HFFc6 (cell line): ENCODE data around the gene PITPNM1. TPM values are rescaled to one million over a fixed set of nuclear protein-coding genes. Genes with fewer than 3 reads are reported as not detected.

Experiments
- DNase-seq: peaks from one replicate; pipeline ENCODE4 v3.0.0-alpha.2; 2018
- H3K27ac Mint-ChIP-seq: 2 replicates; pipeline ENCODE4 v1.8.0; 2020; ENCODE audit warnings: mild to moderate bottlenecking, mixed read lengths
- H3K27me3 Mint-ChIP-seq: 2 replicates; pipeline ENCODE4 v1.8.0; 2021; ENCODE audit warnings: mild to moderate bottlenecking, moderate library complexity, mixed read lengths; ENCODE audit not compliant: insufficient read depth
- H3K36me3 Mint-ChIP-seq: 2 replicates; pipeline ENCODE4 v1.8.0; 2021; ENCODE audit warnings: low read depth, mixed read lengths
- H3K4me1 Mint-ChIP-seq: 2 replicates; pipeline ENCODE4 v1.8.0; 2020; ENCODE audit warnings: low read depth, mixed read lengths
- H3K4me3 Mint-ChIP-seq: 2 replicates; pipeline ENCODE4 v1.8.0; 2020; ENCODE audit warnings: mild to moderate bottlenecking, moderate library complexity, mixed read lengths
- H3K9me3 Mint-ChIP-seq: 2 replicates; pipeline ENCODE4 v1.8.0; 2020; ENCODE audit warnings: mild to moderate bottlenecking, mixed read lengths
- total RNA-seq, 6 experiments: library from RNA; stranded (reverse); fragmentation: NEBNext Ultra II Directional; extraction: Animal tissue kit (Norgen Biotek cat#: 25700); gene quantifications; 2 replicates in 1 of 6; 3 replicates in 5 of 6; pipeline ENCODE4 v1.2.3, GENCODE V29; 2021
- TF ChIP-seq, protein P1 (sequence below): fragments of 200-600 bp; sonication (generic); IDR thresholded peaks from 2 replicates; pipeline ENCODE4 v1.5.0; 2021; ENCODE audit warnings: antibody characterized with exemption, mild to moderate bottlenecking

PITPNM1 gene
- total RNA-seq, 6 experiments from 2014 or later, result 19.6 to 30.3 (median 23.5) TPM

DNA sequence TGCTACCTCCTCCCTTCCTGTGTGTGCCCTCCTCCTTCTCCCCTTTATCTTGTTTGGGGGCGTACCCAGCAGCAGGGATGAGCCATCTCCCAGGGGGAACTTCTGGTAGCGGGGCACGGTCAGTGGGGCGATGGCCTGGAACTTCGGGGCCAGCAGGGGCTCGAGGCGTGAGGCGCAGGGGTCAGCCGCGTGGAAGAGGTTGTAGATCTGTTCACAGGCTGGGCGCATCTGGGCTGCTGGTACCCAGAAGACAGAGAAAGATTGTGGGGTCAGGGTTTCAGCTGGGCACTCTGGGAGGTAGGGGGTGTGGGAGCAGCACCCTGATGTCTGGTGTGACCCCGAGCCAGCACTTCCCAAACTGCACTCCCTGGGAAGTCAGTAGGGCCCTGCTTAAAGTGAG is 9.1 kb downstream of the PITPNM1 start:
- TF ChIP-seq, protein P1, sequence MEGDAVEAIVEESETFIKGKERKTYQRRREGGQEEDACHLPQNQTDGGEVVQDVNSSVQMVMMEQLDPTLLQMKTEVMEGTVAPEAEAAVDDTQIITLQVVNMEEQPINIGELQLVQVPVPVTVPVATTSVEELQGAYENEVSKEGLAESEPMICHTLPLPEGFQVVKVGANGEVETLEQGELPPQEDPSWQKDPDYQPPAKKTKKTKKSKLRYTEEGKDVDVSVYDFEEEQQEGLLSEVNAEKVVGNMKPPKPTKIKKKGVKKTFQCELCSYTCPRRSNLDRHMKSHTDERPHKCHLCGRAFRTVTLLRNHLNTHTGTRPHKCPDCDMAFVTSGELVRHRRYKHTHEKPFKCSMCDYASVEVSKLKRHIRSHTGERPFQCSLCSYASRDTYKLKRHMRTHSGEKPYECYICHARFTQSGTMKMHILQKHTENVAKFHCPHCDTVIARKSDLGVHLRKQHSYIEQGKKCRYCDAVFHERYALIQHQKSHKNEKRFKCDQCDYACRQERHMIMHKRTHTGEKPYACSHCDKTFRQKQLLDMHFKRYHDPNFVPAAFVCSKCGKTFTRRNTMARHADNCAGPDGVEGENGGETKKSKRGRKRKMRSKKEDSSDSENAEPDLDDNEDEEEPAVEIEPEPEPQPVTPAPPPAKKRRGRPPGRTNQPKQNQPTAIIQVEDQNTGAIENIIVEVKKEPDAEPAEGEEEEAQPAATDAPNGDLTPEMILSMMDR, result no peak
- no peaks in the 10 kb centered on the region for H3K9me3 Mint-ChIP-seq
- H3K36me3 Mint-ChIP-seq, result peaks cover 7% of the 10 kb centered on the region
- no peak overlapping the region for H3K27ac Mint-ChIP-seq
- H3K4me3 Mint-ChIP-seq, result no peak overlapping the region
- H3K27me3 Mint-ChIP-seq, result no peaks in the 10 kb centered on the region
- DNase-seq, result no peak
- H3K4me1 Mint-ChIP-seq, result peaks cover 6% of the 10 kb centered on the region; the same call in 1 of the 2 replicates

DNA sequence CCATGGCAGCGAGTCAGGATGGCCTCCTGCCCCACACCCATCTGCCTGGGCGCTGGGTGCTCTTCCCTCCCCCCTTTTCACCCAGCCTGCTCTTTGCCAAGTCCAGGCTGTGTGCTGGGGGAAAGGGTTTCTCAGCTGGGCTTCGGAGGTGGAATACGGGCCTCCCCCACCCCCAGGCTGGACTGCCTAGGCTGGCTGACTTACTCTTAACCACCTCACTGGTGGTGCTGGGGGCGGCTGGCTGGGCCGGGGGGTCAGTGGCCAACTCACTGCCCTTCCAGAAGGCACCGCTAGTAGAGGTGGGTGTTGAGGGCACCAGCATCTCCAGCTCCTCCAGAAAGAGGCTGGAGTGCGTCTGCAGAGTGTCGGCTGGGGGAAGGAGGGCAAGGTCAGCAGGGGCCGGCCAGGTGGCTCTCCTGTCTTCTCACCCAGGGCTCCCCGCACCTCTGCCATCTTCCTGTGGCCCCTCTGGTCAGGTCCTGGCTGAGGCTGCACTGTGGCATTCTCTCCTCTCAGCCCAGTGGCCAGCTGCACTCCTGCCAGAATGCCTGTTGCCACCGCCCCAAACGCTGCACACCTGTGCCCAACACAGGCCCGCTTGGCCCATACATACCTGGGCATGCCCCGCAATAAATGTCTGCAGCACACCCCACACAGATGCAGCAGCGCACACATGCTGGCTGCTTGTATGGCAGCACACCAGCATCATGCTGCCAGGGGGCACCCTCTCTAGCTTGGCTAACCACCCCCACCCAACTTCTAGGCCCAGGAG is 9.7 kb downstream of the PITPNM1 start:
- H3K27me3 Mint-ChIP-seq, result no peaks in the 10 kb centered on the region
- DNase-seq, result no peak
- no peak overlapping the region for H3K27ac Mint-ChIP-seq
- H3K4me3 Mint-ChIP-seq, result no peak overlapping the region
- TF ChIP-seq, protein P1, result no peak
- H3K9me3 Mint-ChIP-seq, result no peaks in the 10 kb centered on the region
- H3K4me1 Mint-ChIP-seq, result no peaks in the 10 kb centered on the region
- H3K36me3 Mint-ChIP-seq, result no peaks in the 10 kb centered on the region

DNA sequence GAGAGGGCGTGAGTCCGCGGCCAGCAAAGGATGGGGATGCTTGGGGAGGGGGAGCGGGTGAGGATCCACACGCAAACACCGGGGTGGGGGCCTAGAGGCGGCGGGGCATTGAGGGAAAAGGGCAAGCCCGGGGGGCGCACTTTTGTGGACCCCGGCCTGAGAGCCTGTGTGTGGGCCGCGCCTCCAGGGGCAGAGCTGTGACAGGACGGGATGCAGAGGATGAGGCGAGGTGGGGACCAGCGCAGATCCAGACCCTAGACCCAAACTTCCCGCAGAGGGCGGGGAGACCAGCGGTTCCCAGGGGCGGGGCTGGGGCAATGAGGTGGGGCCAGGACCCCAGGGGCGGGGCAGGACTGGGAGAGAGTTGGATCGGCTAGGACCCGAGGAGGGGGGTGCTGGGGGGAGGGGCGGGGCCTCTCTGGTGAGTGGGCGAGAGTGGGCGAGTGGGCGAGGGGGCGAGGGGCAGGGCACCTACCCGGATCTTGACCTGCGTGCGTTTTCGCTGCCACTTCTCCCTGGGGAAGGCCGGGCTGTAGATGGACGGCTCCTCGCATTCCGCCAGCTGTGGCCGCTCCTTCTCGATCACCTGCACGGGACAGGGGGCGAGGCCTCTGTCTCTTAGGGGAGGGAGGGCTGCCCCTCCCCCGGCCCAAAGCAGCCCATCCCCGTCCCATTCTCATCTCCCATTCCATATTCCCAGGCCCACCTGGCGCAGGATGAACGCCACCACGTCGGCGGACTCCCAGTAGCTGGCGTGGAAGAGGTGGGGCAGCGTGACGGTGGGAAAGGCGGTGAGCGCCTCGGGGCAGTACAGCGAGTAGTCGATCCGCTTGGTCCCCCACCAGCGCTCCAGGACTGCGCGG is 10.6 kb downstream of the PITPNM1 start:
- Mint-ChIP-seq H3K4me3 (no peak overlapping the region), H3K4me1 (no peaks in the 10 kb centered on the region), H3K9me3 (no peaks in the 10 kb centered on the region), H3K27ac (no peak overlapping the region), H3K27me3 (peaks cover 3% of the 10 kb centered on the region; the same call in 1 of the 2 replicates), H3K36me3 (no peaks in the 10 kb centered on the region)
- no peak for DNase-seq
- TF ChIP-seq, protein P1, result no peak

DNA sequence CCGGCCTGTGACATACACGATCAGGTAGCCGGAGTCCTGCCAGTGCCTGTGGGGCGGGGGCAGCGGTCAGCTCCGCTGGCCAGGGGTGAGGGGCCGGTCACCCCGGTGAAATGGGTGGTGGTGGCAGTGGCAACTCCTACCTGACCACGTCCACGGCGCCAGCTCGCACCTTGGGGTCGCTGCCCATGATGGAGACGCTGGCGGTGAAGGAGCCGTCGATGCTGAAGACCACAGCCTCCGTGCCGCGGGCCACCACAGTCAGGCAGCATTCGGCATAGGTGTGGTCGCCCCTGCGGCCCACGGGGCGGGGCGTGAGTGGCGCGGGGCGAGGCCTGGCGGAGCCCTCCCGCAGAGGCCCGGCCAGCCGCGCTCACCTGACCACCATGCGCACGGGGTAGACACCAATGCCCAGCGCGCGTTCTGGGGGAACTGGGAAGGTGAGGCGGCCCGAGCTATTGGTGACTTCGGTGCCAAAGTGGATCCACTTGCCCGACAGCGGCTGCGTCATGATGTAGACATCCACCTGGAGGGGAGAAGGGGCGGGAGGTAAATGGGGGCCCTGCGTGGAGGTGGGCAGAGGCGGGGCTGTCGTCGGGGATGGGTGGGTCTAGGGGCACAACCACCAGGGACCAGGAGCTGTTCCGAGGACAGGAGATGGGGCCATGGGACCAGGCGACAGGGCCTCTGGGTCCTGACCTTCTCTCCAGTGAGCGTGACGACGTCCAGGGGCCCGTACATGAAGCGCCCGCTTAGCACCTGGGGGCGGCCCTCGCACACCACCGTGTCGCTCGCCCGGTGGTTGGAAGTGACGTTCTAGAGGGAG is 11.4 kb downstream of the PITPNM1 start:
- Mint-ChIP-seq H3K27ac (no peak overlapping the region), H3K4me3 (no peak overlapping the region), H3K9me3 (no peaks in the 10 kb centered on the region), H3K36me3 (no peaks in the 10 kb centered on the region), H3K4me1 (no peaks in the 10 kb centered on the region), H3K27me3 (peaks cover 5% of the 10 kb centered on the region; the same call in 1 of the 2 replicates)
- no peak for DNase-seq
- TF ChIP-seq, protein P1, result no peak
